ENCODE data around the gene ARL15. TPM values are rescaled to one million over a fixed set of nuclear protein-coding genes. Genes with fewer than 3 reads are reported as not detected.

Gene ARL15
- total RNA-seq, 1 experiment from 2014 or later = 13.0 TPM

DNA sequence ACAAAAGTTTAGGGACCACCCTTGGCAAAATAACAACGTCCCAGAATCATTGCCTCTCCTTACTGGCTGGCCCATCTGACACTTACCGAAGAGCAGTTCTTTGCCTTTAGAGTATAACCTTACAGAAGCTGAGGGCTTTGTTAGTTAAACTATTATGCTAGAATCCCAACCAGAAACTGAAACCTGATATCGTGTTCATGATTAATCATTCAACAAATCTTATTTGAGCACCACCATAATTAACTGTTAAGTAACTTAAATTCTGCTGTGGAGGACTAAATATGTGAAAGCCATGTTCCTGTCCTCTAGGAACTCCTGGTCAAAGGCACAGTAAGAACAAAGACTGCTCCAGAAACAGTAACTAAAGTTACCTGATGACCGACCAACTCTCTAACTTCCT, 104.9 kb downstream of the ARL15 start:
- H3K9ac ChIP-seq (ENCODE audit: extremely low read depth, insufficient read length, low read length) = no peak overlapping the region
- H3K4me2 ChIP-seq (ENCODE audit: insufficient read depth, insufficient read length, low read length) = no peak overlapping the region
- no peak overlapping the region for H2BK12ac ChIP-seq (ENCODE audit: insufficient read length, low read depth, low read length)
- peaks cover 3% of the 10 kb centered on the region; the same call in 1 of the 2 replicates for H3K4me1 ChIP-seq (ENCODE audit: insufficient read depth, low read length)
- no peak overlapping the region for H2BK5ac ChIP-seq (ENCODE audit: insufficient read length, low read length)
- DNase-seq = no peak
- H2BK15ac ChIP-seq (ENCODE audit: low read depth, low read length) = no peak overlapping the region
- no peak overlapping the region for H2BK120ac ChIP-seq (ENCODE audit: low read depth, low read length, poor library complexity, severe bottlenecking)
- Mint-ChIP-seq H3K4me3 (no peak overlapping the region), H3K36me3 (ENCODE audit: insufficient read depth in 1 of 3, low read depth in 3 of 3) (peaks cover 8 to 27% (median 11%) of the 10 kb centered on the region in 3 experiments; a peak in 5 of 7 replicates), H3K27ac (no peak overlapping the region), H3K27me3 (ENCODE audit: low read depth) (no peaks in the 10 kb centered on the region), H3K4me1 (peaks cover 16 to 26% of the 10 kb centered on the region in 2 experiments), H3K9me3 (peaks cover 10 to 12% of the 10 kb centered on the region in 2 experiments; a peak in 4 of 5 replicates)
- TF ChIP-seq, protein P1, sequence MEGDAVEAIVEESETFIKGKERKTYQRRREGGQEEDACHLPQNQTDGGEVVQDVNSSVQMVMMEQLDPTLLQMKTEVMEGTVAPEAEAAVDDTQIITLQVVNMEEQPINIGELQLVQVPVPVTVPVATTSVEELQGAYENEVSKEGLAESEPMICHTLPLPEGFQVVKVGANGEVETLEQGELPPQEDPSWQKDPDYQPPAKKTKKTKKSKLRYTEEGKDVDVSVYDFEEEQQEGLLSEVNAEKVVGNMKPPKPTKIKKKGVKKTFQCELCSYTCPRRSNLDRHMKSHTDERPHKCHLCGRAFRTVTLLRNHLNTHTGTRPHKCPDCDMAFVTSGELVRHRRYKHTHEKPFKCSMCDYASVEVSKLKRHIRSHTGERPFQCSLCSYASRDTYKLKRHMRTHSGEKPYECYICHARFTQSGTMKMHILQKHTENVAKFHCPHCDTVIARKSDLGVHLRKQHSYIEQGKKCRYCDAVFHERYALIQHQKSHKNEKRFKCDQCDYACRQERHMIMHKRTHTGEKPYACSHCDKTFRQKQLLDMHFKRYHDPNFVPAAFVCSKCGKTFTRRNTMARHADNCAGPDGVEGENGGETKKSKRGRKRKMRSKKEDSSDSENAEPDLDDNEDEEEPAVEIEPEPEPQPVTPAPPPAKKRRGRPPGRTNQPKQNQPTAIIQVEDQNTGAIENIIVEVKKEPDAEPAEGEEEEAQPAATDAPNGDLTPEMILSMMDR (conservative IDR thresholded peaks at IDR 0.05) = no peak
- H3K56ac ChIP-seq (ENCODE audit: insufficient read length, low read depth, low read length) = no peak overlapping the region
- H3K23ac ChIP-seq (ENCODE audit: insufficient read length, low read depth, low read length) = no peak overlapping the region
- H3K14ac ChIP-seq (ENCODE audit: insufficient read depth, low read length) = no peak overlapping the region
- no peaks in the 10 kb centered on the region for H3K27me3 ChIP-seq (ENCODE audit: insufficient read depth, low read length)
- no peak overlapping the region for H4K91ac ChIP-seq (ENCODE audit: insufficient read length, low read depth, low read length)
- no peak overlapping the region for H3K18ac ChIP-seq (ENCODE audit: insufficient read length, low read depth, low read length)
- no peak overlapping the region for H3K27ac ChIP-seq (ENCODE audit: insufficient read length, low read depth, low read length)
- no peaks in the 10 kb centered on the region for H3K79me2 ChIP-seq (ENCODE audit: insufficient read depth, low read length)
- no peak overlapping the region for H3K4ac ChIP-seq (ENCODE audit: low read depth, low read length)
- H4K20me1 ChIP-seq (ENCODE audit: control insufficient read depth, insufficient read depth, insufficient read length) = no peaks in the 10 kb centered on the region
- no CpG with 5 or more reads among the region's 4 CpGs for WGBS (ENCODE audit: extremely low coverage, insufficient read length, low lambda C conversion rate)
- no peak overlapping the region for H3T11ph ChIP-seq (ENCODE audit: low read length)
- no peaks in the 10 kb centered on the region for H3K9me3 ChIP-seq (ENCODE audit: control insufficient read depth, low read depth, low read length)
- no peak overlapping the region for H2AK5ac ChIP-seq (ENCODE audit: insufficient read length, low read length)
- no peak overlapping the region for H2AFZ ChIP-seq (ENCODE audit: low read length)
- no peak overlapping the region for H2BK20ac ChIP-seq (ENCODE audit: low read depth, low read length, poor library complexity, severe bottlenecking)
- peaks cover 4% of the 10 kb centered on the region for H3K79me1 ChIP-seq (ENCODE audit: insufficient read depth, low read depth, low read length, poor library complexity, severe bottlenecking)
- H4K5ac ChIP-seq (ENCODE audit: insufficient read length, low read depth, low read length) = no peak overlapping the region
- no peaks in the 10 kb centered on the region for H3K23me2 ChIP-seq (ENCODE audit: insufficient read length, low read depth, low read length, poor library complexity, severe bottlenecking)
- no peak overlapping the region for H4K8ac ChIP-seq (replicated peaks; ENCODE audit: insufficient read length, low read depth, low read length)
